GM12878 (cell line): ENCODE measurements around the gene GDF15. TPM values are rescaled to one million over a fixed set of nuclear protein-coding genes. Genes with fewer than 3 reads are reported as not detected.

Source experiments
- BMI1 ChIP-seq: fragments of 450-650 bp; IDR thresholded peaks from 2 replicates; pipeline ENCODE4 v1.6.1; 2016; ENCODE audit warnings: mild to moderate bottlenecking, moderate library complexity, borderline replicate concordance
- CUX1 ChIP-seq: IDR thresholded peaks from 2 replicates; pipeline ENCODE4 v1.6.1; 2012; ENCODE audit warnings: improper control_type of control experiment, low read depth, low read length; ENCODE audit not compliant: insufficient replicate concordance
- EZH2 ChIP-seq: IDR thresholded peaks from 2 replicates; pipeline ENCODE4 v1.6.1; 2012; ENCODE audit warnings: low read depth, mild to moderate bottlenecking, control low read depth, inconsistent platforms, low read length, borderline replicate concordance; ENCODE audit not compliant: control insufficient read depth
- JUNB ChIP-seq: IDR thresholded peaks from 2 replicates; pipeline ENCODE4 v1.6.1; 2016; ENCODE audit warnings: antibody characterized with exemption, mild to moderate bottlenecking
- PAX8 ChIP-seq: fragments of 450-650 bp; IDR thresholded peaks from 2 replicates; pipeline ENCODE4 v1.6.1; 2017; ENCODE audit warnings: mild to moderate bottlenecking, moderate library complexity
- POLR2AphosphoS2 ChIP-seq: IDR thresholded peaks from 2 replicates; pipeline ENCODE4 v1.6.1; 2011; ENCODE audit warnings: low read depth, mild to moderate bottlenecking, low read length, improper control_type of control experiment, moderate library complexity
- RFX5 ChIP-seq: IDR thresholded peaks from 2 replicates; pipeline ENCODE4 v1.6.1; 2011; ENCODE audit warnings: low read depth, low read length, improper control_type of control experiment
- SIX5 ChIP-seq: IDR thresholded peaks from 2 replicates; pipeline ENCODE4 v1.6.1; 2011; ENCODE audit warnings: mild to moderate bottlenecking, low read depth, low read length, moderate library complexity; ENCODE audit not compliant: severe bottlenecking
- SRF ChIP-seq, 2 experiments: IDR thresholded peaks; 2 replicates each; pipeline ENCODE4 v1.6.1; 2011; ENCODE audit warnings: low read depth in 2 of 2, low read length in 2 of 2, mild to moderate bottlenecking in 1 of 2, moderate library complexity in 1 of 2
- STAT3 ChIP-seq: IDR thresholded peaks from 2 replicates; pipeline ENCODE4 v1.6.1; 2011; ENCODE audit warnings: low read depth, low read length, improper control_type of control experiment
- TARDBP ChIP-seq: IDR thresholded peaks from 2 replicates; pipeline ENCODE4 v1.6.1; 2016; ENCODE audit warnings: borderline replicate concordance
- TBL1XR1 ChIP-seq: IDR thresholded peaks from 2 replicates; pipeline ENCODE4 v1.6.1; 2012; ENCODE audit warnings: low read depth, low read length, improper control_type of control experiment
- YY1 ChIP-seq: IDR thresholded peaks from 2 replicates; pipeline ENCODE4 v1.6.1; 2011; ENCODE audit warnings: low read depth, mild to moderate bottlenecking, low read length
- ZBTB11 ChIP-seq: fragments of 450-650 bp; formaldehyde crosslinking; IDR thresholded peaks from 2 replicates; pipeline ENCODE4 v1.5.0; 2022; ENCODE audit warnings: mild to moderate bottlenecking, missing genetic modification characterization
- ZNF592 ChIP-seq: fragments of 450-650 bp; IDR thresholded peaks from 2 replicates; pipeline ENCODE4 v1.6.1; 2017; ENCODE audit warnings: mild to moderate bottlenecking, moderate library complexity
- polyA plus RNA-seq, 11 experiments: library from polyadenylated mRNA; depleted of rRNA in 4 of 11; unstranded in 6 of 11; stranded (reverse) in 5 of 11; fragments of >200 nt; fragmentation: Nextera tagmentation in 4 of 11; fragmentation: Illumina TruSeq in 1 of 11; extraction: Ambion mirVana in 4 of 11; extraction: Trizol in 1 of 11; gene quantifications; 1 replicate in 1 of 11; 2 replicates in 10 of 11; pipeline versions ENCODE4 v1.2.1 to v1.2.3, GENCODE V29; 2011 to 2016; ENCODE audit warnings: inconsistent platforms in 2 of 11, missing spikeins in 2 of 11, low read depth in 1 of 11
- total RNA-seq, 4 experiments: library from RNA; depleted of rRNA in 3 of 4; stranded (reverse); fragments of >200 nt in 3 of 4; fragmentation: Illumina TruSeq in 1 of 4; extraction: Trizol in 1 of 4; gene quantifications; 2 replicates each; pipeline versions ENCODE4 v1.2.1 to v1.2.3, GENCODE V29; 2013 to 2021
- TF ChIP-seq, protein P1 (sequence below): fragments of 150-350 bp; IDR thresholded peaks from 2 replicates; pipeline ENCODE4 v1.6.1; 2014; ENCODE audit warnings: mild to moderate bottlenecking, low read depth, low read length

GDF15 gene
- total and polyA plus RNA-seq, 10 of the 15 experiments (the other 5 are each of a cell fraction or from before 2014, with no cell fraction given) = 0.11 to 3.6 (median 1.6) TPM; not detected in 1

DNA sequence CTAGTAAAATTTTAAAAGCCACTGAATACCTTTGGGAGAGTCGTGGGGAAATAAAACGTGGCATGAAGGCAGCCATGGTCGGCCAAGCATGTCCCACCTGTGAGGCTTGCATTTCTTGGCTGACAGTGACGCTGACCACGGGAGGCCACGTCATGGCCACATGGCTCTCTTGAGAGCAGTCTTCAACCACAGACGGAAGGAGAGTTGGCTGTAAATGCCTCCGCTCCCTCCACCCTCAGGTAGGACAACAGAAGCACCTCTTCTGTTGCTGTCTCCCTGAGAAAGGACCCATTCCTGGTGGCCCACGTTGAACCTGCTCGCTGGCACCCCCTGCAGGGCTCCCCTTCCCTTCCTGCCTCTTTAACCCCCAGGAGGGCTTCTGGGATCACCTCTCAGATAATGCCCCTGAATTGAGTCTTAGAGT, 22.1 kb downstream of the GDF15 start (continued):
- TF ChIP-seq ZBTB11 (no peak), TARDBP (no peak), EZH2 (no peak), POLR2AphosphoS2 (no peak), JUNB (no peak; the same call in 1 of the 2 replicates), PAX8 (0 out of 2 replicates have a peak, but pooled peaks have one; percentile 81), SIX5 (no peak), STAT3 (no peak; the same call in 1 of the 2 replicates), CUX1 (no peak), YY1 (0 out of 2 replicates have a peak, but pooled peaks have one; percentile 29), BMI1 (no peak), ZNF592 (peak; percentile 28; the same call in 1 of the 2 replicates), RFX5 (no peak), TBL1XR1 (no peak), SRF (IDR thresholded peaks at IDR 0.05; ENCODE audit: low read depth in 2 of 2, low read length in 2 of 2) (no peak)
- TF ChIP-seq, protein P1, sequence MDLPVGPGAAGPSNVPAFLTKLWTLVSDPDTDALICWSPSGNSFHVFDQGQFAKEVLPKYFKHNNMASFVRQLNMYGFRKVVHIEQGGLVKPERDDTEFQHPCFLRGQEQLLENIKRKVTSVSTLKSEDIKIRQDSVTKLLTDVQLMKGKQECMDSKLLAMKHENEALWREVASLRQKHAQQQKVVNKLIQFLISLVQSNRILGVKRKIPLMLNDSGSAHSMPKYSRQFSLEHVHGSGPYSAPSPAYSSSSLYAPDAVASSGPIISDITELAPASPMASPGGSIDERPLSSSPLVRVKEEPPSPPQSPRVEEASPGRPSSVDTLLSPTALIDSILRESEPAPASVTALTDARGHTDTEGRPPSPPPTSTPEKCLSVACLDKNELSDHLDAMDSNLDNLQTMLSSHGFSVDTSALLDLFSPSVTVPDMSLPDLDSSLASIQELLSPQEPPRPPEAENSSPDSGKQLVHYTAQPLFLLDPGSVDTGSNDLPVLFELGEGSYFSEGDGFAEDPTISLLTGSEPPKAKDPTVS = no peak
